HG03521 (cell line): ENCODE measurements around the gene IL1RL1.
A peak's percentile ranks its signal among the peaks of the same experiment; 100 is the strongest.

Experiments used
- ATAC-seq: cut with Tn5 transposase; IDR thresholded peaks from one replicate; pipeline ENCODE4 v1.9.1; 2021; ENCODE audit warnings: mild to moderate bottlenecking, moderate library complexity; ENCODE audit not compliant: unreplicated experiment

The IL1RL1 gene

DNA sequence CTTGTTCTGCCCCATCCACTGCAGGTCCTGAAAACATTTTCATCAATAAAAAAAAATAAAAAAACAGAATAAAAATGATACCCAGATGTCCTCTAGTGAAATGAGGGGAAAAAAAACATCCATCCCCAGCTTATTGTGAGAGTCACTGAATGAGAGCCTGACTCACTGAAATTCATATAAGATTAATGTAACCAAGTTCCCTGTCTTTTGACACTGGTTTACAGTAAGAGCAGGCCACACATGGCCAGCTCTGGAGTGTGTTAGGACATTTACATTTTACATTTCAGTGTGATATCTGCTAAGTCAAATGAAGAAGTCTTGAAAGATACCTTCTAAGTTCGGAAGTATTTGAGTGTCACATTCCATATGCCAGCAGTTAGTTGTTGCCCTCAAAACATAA lies 23.1 kb downstream of the IL1RL1 start:
- no peak for ATAC-seq

GRCh38 chr2:102335871-102336366 lies 24.6 kb downstream of the IL1RL1 start:
- no peak for ATAC-seq

DNA sequence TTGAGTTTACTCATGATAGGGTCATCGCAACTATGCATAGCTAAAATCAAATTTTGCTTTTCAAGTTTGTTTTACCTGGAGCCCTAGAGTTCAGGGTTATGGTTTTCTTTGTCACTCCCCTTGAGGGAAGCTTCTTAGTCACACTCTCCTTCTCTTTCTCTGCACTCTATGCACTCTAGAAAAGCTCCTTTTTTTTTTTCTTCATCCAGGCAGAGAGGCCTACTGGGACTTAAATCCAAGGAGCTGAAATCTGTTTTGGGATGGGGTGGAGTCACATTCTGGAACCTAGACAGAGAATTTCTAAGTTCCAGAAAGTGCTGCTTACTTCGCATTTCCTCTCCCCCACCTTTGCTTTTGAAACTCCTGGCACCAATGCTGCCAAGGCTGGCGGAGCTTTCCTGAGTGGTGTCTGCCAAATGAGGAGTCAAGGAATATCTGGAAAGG lies 25.2 kb downstream of the IL1RL1 start:
- no peak for ATAC-seq

GRCh38 chr2:102337012-102337411 lies 25.6 kb downstream of the IL1RL1 start:
- no peak for ATAC-seq

- ATAC-seq, result no peak
Observed at GRCh38 chr2:102337481-102338386, 26.4 kb downstream of the IL1RL1 start.

DNA sequence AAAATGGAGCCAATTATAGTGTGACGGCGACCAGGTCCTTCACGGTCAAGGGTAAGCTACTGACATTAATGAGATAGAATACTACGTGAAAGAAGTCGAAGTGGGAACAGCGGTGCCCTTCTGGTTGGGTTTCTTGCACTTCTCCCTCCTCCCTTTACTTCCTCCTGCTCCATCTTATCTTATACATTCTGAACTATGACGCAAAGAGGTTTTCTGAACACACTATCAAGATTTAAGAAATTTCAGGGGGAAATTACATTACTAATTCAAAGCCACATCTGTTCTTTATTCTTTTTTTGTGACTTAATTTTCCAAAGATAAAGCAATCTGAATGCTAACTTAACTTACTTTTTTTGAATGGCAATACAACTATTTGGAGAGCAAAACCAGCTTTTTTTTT lies 29.4 kb downstream of the IL1RL1 start:
- no peak for ATAC-seq

- ATAC-seq, result no peak
Observed at GRCh38 chr2:102342888-102343287, 31.5 kb downstream of the IL1RL1 start.

DNA sequence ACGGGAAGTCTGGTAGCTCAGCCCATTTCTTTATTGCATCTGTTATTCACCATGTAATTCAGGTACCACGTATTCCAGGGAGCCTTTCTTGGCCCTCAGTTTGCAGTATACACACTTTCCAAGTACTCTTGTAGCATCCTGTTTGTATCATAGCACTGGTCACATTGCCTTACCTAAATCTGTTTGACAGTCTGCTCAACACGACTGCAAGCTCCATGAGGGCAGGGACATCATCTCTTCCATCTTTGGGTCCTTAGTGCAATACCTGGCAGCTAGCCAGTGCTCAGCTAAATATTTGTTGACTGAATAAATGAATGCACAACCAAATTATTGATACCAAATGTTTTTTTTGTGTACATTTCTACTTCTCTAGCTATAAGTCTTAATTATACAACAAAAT lies 33.0 kb downstream of the IL1RL1 start:
- no peak for ATAC-seq

DNA sequence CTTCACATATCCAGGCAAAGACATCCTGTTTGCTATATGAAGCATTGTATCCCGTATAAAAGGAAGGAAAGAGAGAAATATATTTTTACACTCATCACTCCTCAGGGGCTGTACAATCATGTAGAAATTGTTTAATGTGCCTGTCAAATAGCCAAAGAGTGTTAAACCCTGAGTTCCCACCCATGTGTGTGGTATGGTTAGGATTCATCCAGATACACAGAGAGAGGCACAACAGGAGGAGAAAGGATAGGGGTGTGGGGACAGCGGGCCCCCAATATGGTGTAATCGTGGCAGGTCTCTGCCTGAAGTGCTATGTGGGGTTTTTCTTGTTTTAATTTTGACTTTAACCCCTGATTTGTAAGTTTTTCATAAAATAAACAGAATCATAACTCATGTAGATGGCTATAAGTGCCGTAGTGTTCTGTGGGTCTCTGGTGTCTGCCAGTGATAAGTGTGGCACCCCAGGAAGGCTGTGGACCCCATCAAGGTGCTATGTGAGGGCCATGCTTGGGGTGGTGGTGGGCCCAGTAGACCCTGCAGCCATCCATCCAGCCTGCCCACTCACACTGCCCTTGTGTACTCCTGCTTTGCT lies 34.1 kb downstream of the IL1RL1 start:
- ATAC-seq, result no peak

GRCh38 chr2:102346381-102347130 lies 35.2 kb downstream of the IL1RL1 start:
- ATAC-seq, result no peak

DNA sequence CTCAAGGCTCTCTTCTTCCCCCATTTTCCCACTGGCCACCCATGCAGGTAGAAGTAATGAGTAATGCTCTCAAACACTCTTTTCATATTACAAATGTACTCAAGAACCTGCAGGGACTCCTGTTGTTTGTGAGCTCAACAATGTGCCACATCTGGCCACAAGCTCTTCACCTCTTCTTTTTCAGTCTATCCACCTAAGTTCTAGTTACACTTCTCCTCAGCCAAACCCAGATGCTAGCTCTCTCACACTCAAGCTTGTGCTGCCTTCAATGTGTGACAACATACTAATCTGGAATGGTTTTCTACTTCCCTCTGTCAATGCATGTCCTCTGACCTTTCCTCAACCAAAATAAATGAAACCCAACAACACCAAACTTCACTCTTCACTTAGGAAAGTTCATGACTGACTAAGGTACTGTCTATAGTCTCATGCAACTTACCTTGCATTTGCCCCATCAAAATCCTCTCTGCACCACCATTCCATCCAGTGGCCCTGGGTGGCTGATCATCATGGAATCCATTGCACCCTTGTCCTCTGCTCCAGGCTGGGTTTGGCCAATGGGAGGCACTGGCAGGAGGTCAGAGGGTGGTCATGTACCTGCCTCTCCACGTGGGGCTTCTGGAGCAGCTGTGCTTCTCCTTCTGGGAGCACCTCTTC lies 38.9 kb downstream of the IL1RL1 start:
- no peak for ATAC-seq

DNA sequence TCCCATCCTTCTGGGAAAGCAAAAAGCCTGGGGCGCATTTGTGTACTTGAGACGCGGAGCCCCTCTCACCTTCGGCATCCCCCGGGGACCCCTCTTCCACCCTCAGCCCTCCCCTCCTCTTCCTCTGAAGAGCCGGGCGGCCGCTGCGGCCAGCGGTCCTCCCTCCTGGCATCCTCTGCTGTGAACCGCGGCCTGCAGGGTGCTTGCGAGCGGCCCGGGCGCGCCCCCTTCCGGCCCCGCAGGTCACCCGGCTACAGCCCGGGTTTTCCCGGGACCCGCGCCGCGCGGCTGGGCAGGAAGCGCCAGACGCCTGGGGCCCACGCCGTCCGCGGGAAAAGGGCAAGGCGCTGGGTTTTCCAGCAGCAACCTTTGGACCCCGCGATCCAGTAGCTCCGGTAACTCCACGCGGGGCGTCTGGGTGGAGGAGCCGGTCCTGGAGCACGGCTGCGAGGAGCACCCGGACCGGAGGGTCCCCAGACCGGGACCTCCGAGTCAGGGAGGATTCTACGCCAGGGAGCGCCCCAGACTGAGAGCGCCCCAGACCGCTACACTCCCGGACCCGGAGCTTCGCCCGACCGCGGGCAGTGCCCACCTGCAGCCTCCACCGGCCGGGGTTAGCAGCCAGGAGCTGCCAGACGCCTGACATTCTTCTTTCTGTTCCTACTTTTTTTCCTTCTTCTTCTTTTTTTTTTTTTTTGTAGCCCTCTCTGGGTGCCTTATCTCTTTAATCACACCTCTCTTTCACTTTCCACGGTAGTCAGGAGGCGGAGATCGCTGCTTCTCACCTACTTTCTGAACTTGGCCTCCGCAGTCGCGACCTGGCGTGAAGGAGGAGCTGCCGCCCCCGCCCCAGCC lies 44.4 kb downstream of the IL1RL1 start, which contains the start of gene IL18R1:
TSS of gene IL18R1 (plus strand) at position 271 of the 855 bp plus-strand sequence. CDS start 6,865 bp downstream, outside the sequence.
- ATAC-seq, result peak; percentile 89

DNA sequence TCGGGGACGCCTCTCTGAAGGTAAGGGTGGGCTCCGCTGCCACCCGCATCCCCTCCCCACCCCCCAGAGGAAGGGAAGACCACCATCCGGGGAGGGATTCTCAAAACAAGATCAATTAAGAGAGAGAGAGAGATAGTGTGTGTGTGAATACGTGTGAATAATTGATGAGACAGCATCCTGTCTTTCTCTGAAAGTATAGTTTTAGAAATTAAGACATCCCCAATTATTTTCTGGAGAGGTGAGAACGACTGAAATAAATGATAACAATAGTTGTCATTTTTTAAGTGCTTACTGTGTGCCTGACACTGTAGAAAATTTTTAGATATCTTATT lies 45.0 kb downstream of the IL1RL1 start:
- ATAC-seq, result no peak

DNA sequence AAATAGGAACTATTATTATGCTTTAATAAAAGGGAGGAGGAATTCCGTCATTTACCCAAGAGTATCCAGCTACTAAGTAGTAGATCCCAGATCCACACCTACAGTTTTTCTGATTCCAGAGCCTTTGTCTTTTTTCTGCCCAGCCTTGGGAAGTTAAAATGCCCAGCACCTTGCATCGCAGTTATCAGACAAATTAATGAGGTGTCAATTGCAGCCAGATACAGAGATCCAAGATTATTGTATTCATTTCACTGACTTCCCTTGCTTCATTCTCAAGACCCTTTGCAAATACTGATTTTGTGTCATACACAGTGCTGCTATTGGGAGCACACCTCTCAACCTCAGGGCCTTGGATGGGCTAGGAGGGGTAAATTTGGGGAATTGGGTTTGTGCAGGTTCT lies 45.4 kb downstream of the IL1RL1 start:
- no peak for ATAC-seq

- no peak for ATAC-seq
Observed at GRCh38 chr2:102357937-102358336, 46.6 kb downstream of the IL1RL1 start.

GRCh38 chr2:102358496-102358895 lies 47.1 kb downstream of the IL1RL1 start:
- no peak for ATAC-seq

- no peak for ATAC-seq
Observed at GRCh38 chr2:102359527-102359926, 48.2 kb downstream of the IL1RL1 start.

DNA sequence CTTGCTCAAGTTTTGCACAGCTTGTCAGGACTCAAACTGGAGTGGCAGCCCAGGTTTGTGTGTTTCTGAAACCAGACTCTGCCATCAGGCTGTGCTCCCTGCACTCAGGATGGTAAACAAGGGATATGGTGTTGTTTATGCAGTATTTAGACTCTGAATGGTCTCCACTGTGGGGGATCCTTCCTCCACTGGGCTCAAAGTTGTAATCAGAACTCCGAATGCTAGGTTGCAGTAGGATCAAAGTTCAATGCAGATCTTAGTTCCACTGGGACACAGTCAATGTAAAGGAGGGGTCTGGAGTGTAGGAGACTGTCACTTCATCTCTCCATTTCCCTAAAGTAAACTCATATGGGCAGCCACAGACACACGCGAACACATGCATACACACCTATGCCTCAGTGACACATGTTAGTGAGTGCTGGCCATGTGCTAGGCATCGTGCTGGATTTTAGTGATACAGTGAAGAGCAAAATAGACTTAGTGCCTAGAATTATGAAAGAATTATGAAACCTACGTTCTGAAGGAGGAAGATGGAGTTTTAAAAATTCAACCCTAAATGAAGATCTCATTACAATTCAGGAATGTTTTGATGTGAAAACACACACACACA lies 50.4 kb downstream of the IL1RL1 start:
- ATAC-seq, result no peak

GRCh38 chr2:102365763-102366162 lies 54.4 kb downstream of the IL1RL1 start:
- no peak for ATAC-seq
